Left kidney (tissue), 8 donors: ENCODE data around the gene DPH3. TPM values are rescaled to one million over a fixed set of nuclear protein-coding genes. Genes with fewer than 3 reads are reported as not detected.
A peak's percentile ranks its signal among the peaks of the same experiment; 100 is the strongest.
"Not testable (repeated sequence)": the region's sequence is repeated elsewhere in the genome, so short reads cannot be mapped to it uniquely, and the experiment has no call there.

Experiments
- DNase-seq: peaks from one replicate; pipeline ENCODE4 v3.0.0-alpha.2; 2013
- long read RNA-seq, 8 donors: transcript quantifications; one replicate each; lab custom pipeline, GENCODE V29; 2026
- polyA plus RNA-seq: library from polyadenylated mRNA; unstranded; fragments of 120-200 nt; gene quantifications from one replicate; pipeline ENCODE4 v1.2.1, GENCODE V29; 2013; ENCODE audit not compliant: insufficient read length

The DPH3 gene
- polyA plus RNA-seq = 26.3 TPM
- long read RNA-seq, donor 1, transcript DPH3-204 (3 exons, 3,131 nt) = major isoform, 18 of 31 reads
- long read RNA-seq, donor 1, transcript DPH3-202 (2 exons, 3,052 nt) = minor isoform, 12 of 31 reads
- long read RNA-seq, donor 1, partial matches to known transcripts = 0 of 31 reads
- long read RNA-seq, donor 1, other reads (novel, unspliced or antisense) = 0 of 31 reads
- long read RNA-seq, donor 2, transcript DPH3-204 (3 exons, 3,131 nt) = minor isoform, 9 of 23 reads
- long read RNA-seq, donor 2, transcript DPH3-202 (2 exons, 3,052 nt) = major isoform, 14 of 23 reads
- long read RNA-seq, donor 2, partial matches to known transcripts = 0 of 23 reads
- long read RNA-seq, donor 2, other reads (novel, unspliced or antisense) = 0 of 23 reads
- long read RNA-seq, donor 3, transcript DPH3-204 (3 exons, 3,131 nt) = major isoform, 6 of 8 reads
- long read RNA-seq, donor 3, partial matches to known transcripts = 0 of 8 reads
- long read RNA-seq, donor 3, other reads (novel, unspliced or antisense) = 0 of 8 reads
- long read RNA-seq, donor 4, partial matches to known transcripts = 0 of 2 reads
- long read RNA-seq, donor 4, other reads (novel, unspliced or antisense) = 0 of 2 reads
- long read RNA-seq, donor 5, transcript DPH3-202 (2 exons, 3,052 nt) = minor isoform, 13 of 33 reads
- long read RNA-seq, donor 5, transcript DPH3-204 (3 exons, 3,131 nt) = major isoform, 19 of 33 reads
- long read RNA-seq, donor 5, partial matches to known transcripts = 0 of 33 reads
- long read RNA-seq, donor 5, other reads (novel, unspliced or antisense) = 0 of 33 reads
- long read RNA-seq, donor 6, transcript DPH3-202 (2 exons, 3,052 nt) = major isoform, 14 of 22 reads
- long read RNA-seq, donor 6, transcript DPH3-204 (3 exons, 3,131 nt) = minor isoform, 8 of 22 reads
- long read RNA-seq, donor 6, partial matches to known transcripts = 0 of 22 reads
- long read RNA-seq, donor 6, other reads (novel, unspliced or antisense) = 0 of 22 reads
- long read RNA-seq, donor 7, transcript DPH3-202 (2 exons, 3,052 nt) = minor isoform, 16 of 34 reads
- long read RNA-seq, donor 7, transcript DPH3-204 (3 exons, 3,131 nt) = major isoform, 18 of 34 reads
- long read RNA-seq, donor 7, partial matches to known transcripts = 0 of 34 reads
- long read RNA-seq, donor 7, other reads (novel, unspliced or antisense) = 0 of 34 reads
- long read RNA-seq, donor 8, transcript DPH3-204 (3 exons, 3,131 nt) = major isoform, 5 of 8 reads
- long read RNA-seq, donor 8, partial matches to known transcripts = 0 of 8 reads
- long read RNA-seq, donor 8, other reads (novel, unspliced or antisense) = 0 of 8 reads

DNA sequence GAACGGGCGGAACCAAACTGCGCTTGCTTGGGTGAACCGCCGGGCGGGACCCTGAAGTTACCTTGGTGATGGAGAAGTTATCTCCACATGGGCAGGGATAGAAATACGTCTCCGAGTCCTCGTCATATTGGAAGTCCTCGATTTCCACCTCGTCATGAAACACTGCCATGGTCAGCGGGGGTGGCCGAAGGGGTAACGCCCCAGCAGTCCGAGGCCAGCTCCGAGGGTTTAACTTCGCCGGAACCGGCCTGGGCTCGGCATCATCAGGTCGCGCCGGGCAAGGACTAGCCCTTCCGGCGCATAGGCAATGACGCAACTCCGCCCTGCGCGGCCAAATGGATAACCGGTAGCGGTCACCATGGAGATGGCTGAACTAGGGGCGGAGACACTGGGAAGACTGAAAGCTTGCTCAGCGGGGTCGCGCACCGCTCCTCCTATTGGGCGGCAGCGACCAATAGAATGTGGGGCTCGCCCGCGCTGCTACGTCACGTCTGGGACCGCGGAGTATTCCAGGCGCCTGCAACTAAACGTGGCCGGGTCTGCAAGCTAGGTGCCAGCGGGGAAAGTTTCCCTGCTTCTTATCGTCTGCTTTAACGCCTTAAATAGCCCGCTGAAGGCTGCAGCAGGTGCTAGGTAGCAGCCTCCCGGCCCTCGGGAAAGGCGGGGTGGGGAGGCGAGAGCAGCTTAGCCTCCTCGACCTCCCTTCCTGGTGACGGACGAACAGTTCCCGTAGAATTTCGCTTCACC, at the start of gene DPH3, which contains the start of gene OXNAD1:
TSS of gene DPH3 (minus strand) at position 236 of the 747 bp plus-strand sequence. CDS start at position 169, 67 bp downstream.
TSS of gene OXNAD1 (plus strand) at position 505 of the 747 bp plus-strand sequence. CDS start 5,741 bp downstream, outside the sequence.
- DNase-seq = peak; percentile 100

DNA sequence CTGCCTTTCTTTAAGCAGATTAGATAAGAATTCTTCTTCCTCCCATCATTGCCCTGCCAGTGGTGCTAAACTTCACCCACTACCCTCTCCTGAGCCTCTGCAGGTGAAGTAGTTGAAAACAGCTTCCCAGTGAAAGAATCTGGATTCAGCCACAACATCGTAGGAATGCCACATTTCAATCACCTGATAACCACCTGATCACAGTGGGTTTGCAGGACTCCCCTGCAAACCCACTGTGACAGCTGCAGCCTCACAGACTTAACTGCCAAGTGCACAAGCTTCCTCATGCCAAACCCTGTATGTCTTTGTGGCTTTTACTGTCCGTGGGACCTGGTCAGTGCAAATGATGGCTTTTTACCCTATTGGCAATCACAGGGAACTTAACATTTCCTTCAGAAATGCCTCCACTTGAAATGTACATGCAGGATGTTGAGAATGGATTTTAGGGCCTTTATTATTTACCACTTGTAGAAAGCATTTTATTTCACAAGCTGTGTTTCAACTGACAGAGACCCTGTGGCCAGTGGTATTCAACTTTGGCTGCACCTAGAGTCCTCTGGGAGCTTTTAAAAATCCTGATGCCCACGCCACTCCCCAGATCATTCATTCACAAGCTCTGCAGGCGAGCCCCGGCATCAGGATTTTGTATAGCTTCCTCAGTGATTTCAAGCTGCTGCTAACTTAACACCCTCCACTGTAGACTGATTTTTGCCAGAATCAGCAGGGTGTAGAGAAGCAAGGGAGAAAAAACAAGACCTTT, 49.3 kb upstream of the DPH3 start:
- no peak for DNase-seq

DNA sequence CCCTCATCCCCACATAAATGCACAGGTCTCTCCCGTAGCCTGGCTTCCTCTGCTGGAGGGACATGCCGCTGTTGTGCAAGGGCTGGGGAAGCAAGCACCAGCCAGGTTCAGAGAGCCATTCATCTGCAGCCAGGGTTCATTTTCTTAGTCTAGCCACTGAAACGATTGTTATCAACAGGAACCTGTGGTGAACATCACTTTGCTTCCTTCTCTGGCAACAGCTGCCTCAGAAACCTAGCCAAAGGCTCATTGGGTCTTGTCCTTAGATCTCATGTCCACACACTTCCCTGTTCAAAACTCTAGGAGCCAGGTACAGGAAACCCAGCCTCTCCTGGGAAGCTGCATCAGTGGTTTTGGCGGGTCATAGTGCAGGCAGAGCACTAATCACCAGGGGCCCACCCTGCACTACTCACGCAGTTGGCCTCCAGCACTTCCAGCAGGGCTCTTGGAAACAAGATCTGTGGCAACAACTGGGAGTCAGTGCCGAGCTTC, 47.3 kb upstream of the DPH3 start:
- DNase-seq = no peak

DNA sequence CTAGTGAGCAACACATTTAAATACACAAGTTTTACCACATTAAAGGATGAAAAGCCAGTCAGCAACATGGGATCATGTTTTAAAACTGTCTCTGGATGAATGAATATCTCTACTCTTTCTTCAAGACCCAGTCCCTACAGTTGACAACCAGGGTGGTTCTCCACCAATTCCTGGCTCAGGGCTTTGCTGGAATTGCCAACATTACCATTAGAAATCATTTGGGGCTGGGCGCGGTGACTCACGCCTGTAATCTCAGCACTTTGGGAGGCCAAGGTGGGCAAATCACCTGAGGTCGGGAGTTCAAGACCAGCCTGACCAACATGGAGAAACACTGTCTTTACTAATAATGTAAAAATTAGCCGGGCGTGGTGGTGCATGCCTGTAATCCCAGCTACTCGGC, 45.7 kb upstream of the DPH3 start:
- not testable (repeated sequence) for DNase-seq

DNA sequence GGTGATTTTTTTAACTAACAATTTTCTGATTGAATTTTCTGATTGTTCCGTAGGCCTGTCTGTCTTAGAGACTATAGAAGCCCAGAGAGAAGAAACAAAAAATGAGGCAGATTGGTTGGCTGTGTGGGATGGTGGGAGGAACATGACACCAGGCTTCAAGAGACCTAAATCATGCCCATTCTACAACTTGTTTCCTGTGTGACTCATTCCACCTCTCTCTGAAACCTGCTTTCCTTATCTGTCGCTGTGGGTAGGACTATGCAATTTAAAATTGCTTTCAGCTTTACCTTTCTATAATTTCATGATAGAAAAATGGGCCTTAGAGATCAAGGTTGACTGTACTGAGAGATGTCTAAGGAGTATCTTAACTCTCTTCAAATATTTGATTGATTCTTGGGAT, 44.8 kb upstream of the DPH3 start:
- no peak for DNase-seq

DNA sequence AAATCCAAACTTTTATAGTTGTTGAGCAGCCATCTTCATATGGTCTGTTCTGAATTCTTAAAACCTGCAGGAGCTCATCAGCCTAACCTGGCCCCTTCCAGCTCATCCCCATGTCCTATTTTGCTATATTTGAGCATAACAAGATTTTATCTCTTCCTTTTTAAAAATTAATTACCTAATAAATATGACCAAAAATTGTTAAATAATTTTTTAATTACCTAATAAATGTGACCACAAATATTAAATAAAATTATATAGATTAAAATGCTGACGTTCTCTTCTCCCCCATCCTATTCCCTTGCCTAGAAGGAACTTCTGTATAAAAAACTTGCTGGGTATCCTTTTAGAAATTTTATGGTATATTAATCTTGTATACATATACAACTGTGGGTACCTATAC, 44.0 kb upstream of the DPH3 start:
- no peak for DNase-seq

DNA sequence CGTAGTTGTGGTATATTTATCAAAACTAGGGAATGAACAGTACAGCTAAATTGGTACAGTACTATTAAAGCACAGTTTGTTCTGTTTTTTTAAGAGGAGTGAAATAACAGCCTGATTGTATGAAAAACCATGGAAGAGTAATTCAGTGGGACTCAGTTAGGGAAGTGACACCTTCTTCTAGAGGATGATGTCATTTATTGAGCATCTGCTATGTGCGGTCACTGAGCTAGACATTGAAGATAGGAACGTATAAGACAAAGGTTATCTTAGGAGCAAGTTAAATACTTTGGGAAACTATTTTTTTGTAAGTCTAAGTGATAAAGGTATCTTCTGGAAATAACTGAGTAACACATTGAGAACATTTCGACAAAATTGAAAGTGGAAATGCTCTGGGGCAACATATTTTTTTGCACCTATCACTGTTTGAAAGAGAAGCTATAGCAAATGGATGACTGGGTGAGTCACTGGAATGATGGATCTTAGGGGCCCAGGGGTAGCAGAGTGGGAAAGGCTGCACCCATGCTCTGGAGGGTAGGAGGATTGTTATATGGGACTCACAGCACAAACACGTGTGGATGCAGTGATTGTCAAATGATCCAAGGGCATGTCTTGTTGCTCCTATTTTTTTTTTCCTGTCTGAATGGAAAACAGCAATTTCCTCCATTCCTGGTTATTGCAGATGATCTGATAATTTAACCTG, 43.2 kb upstream of the DPH3 start:
- no peak for DNase-seq

DNA sequence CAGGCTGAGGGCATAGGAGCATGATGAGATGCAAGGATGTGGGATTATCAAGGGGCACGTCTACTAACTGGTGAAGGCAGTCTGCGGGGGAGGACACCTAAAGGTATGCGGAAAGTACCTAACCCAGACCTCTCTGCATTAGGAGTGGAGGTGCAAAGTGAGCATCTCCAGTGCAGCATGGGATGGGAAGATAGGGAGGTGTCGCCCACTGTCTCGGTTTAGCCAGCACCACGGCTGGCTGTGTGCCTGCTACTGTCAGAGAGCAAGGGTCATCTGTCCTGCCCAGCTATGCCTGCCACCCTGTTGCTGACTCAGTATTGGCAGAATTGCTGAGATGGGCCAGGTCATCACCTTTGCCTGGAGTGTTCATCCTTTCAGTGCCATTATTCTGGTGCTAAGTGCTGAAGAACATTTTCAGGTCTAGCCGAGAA, 40.4 kb upstream of the DPH3 start:
- DNase-seq = no peak

DNA sequence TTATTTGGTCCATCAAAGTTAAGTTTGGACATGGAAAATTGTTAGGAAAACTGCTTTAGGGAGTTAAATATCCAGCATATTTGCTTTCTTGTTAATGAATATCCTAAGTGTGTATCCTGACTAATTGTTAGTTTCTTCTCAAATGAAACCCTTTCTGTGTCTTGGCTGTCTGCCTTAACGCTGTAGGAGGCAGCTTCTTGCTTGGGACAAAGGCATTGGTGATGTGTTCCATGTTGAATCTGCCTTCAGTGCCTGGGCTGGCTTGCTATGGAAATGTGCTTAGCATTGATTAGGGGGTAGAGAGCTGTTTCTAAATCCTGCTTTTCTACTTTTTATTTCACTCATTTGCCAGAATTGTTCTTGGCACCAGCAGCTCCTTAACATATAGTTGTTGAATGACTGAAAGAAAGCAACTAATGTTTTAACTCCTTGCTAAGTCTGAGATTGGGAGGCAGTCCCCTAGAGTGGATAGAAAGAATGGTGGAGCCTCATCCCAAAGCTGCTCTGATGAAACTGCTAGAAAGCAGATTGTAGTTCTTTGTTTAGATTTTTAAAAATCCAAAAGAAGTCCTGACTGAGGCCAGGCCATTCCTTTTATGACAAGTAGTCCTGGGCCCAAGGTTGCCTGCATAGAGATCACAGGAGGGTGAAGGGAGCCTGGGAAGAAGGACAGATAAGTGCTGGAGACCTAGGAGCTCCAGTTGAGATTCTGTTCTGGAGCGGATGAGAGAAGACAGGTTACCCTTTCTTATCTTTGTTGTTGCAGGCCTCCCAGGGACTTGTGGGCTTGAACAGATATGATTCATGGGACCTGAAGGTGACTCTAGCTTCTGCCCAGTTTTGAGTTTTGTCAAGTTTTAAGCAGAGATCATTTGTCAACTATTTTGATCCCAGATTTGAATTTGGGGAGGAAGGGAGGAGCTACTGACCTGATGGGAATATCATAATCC, 39.6 kb upstream of the DPH3 start:
- no peak for DNase-seq

DNA sequence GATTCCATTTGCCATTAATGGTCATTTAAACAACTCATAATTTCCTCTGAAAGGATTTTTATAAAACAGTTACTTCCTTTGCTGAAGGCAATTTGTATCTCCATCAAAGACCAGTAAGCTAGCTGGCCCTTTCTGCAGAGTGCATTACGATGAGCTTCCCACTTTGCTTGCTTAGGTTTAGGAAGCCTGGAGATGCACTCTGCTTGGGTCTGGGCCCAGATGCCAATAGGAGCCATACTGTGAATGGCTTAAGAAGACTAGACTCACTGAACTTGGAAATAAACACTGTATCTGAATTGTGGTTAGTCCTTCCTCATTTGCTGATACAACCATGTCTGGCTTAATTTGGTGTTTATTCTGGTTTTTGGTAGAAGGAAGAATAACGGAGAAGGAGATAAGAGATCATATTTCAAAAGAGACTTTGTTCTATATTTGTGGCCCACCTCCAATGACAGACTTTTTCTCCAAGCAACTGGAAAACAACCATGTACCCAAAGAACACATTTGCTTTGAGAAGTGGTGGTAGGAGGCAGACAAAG, 38.4 kb upstream of the DPH3 start:
- no peak for DNase-seq

DNA sequence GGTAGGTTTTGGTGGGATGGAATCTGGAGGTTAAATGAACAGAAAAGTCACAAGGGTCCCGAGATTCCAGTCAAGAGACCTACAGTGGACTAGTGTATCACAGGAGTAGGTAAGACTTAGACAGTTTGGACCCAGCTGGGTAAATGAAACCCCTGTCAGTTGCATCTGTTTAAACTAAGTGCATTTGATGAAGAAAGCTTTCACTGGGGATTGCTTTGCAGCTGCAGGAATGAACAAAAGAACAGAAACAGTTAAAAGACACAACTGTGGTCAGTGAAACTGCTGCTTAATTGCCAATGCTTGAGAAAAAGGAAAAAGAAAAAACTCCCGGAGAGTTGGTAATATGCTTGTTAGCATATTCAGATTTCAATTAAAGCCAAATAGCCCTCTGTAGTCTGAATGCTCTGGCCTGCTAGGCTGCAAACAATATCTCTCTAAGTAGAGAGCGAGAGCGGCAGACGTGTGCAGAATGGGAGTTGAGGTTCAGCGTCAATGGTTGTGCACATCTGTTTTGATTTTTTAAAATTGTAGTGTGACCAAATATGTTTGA, 37.4 kb upstream of the DPH3 start:
- no peak for DNase-seq

DNA sequence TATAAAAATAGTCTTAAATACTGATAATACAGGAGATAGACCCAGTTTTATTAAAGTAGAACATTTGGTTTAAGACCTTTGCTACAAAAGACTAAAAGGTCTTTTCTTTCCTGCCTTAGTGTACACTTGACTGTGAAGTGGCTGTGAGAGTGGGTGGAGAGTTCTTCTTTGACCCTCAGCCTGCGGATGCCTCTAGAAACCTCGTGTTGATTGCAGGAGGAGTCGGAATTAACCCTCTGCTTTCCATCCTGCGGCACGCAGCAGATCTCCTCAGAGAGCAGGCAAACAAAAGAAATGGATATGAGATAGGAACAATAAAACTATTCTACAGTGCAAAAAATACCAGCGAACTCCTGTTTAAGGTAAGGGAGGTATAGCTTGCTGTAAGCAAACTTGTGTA, 36.8 kb upstream of the DPH3 start:
- DNase-seq = no peak

DNA sequence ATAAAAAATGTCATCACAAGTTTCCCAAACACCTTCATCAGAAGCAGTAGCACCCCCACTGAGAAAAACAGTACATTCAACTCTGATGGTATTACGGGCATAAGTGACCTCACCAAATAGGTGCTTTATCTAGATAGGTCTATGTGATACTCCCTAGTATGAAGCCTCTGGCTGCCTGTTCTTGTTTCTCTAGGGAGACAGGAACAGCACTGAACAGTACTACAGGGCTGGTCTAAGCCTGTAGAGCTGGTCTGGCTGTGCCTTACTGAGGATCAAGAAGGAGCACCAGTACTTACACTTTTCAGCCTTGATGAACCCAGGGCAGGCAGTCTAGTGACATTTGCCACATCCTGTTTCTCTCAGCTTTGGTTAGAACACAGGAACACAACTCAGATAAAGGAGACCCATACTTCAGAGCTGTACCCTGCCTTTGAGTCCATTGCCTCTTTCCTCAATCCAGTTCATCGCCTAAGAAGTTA, 36.2 kb upstream of the DPH3 start:
- DNase-seq = no peak

DNA sequence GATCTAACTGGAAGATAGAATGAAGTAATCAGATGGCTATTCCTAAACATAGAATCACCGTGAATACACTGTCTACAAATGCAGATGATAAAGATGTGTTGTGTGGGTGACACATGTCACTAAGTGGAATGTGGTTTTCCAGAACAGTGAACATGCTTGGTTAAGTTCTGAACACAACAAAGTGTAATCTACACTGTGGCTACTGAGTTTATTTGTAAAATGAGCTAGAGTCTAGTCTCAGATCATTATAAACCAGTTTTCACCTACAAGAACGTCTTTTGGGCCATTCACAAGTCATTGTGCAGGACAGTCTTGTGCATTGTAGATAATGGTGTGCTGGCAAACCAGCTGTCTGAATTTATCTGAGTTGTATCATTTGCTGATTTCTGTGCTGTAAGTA, 35.6 kb upstream of the DPH3 start:
- no peak for DNase-seq

DNA sequence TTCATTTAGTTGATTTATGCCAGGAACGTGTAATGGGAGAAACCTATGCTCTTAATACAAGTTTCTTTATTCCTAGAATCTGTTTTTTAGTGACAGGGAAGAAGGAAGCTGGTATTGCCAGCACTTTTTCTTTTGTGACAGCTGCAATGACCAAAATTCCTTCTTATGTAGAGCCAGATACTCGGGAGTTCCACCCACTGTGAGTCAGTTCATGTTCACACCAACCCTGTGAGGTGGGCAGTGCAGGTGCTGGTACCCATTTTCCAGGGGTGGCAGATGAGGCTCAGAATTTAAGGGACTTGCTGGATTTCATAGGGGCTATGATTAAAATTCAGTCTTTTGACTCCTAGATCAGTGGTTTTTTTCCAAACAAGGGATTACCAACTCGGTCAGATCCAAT, 35.0 kb upstream of the DPH3 start:
- DNase-seq = no peak

DNA sequence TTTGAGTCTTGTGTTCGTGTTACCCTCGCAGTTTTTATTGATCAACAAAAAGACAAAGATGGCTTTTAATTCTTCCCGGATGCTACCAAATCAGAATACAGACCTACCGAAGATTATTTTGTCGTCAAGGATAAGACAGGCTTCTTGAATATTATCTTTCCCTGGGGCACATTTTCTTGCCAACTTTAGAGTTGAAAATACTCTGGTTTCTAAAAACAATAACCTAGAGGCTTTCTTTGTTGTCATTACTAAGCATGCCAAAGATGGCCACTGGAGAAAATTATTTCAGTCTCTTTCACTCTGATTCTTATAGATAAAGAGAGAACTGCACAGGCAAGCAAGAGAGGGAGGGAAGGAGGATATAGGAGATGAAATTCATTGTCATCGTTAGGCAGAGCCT, 34.1 kb upstream of the DPH3 start:
- no peak for DNase-seq

DNA sequence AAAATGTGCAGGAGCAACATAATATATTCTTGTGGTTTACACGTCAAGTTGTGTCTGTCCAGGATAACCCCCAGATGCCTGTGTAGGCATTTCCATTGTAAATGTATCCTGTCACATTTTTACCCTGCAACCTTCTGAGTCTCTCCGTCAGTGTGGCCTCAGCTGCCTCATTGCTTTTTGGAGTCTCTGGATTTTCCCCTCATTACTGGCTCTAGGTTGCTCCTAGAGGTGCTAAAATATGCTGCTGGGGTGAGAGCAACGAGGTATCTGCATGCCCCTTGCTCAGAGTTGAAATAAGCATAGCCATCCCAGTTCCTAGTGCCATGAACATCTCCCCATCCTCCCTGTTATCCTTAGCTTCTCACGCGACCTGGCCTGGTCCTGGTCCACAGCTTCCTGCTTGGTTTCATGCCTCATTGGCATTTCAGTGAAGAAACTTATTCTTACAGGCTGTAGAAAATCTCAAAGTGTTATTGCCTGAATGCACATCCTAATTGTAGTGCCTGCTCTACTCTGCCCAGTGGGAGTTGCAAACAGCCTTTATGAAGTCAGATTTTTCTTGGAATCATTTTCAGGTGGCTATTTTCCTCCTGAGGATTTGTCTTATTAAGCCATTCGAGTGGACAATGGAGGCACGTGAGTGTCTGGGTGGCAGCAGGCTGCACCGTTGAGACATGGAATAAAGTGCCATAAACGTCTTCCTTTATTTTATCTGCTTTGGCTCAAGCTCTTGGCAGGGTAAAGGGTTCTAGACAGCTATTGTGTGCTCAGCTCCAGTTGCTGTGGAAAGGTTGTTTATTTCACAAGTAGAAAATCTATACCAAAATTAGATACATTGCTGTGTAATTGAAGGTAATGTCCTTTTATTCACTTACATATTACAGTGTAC, 33.5 kb upstream of the DPH3 start:
- DNase-seq = no peak
